Measurements from ENCODE around the gene INAFM1.

Gene INAFM1

DNA sequence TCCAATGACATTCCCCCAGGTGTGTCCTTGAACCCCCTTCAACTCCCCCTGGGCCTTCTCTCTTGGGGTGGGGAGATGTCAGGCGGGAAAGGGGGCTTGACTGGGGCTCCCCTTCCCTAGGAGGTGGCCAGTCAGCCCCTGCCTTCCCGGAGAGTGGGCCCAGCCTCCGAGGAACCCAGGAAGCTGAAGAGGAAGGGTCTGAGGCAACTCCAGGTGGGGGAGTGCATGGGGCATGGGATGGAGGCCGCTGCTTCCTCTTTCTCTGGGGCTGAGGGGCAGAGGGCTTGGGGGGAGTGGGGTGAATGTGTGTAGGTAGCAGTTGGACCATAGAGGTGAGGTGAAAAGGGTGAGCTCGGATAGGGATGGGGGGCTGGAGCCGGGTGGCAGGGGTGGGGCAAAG lies 2.7 kb upstream of the INAFM1 start:
- Histone ChIP-seq H3K79me2 (ENCODE audit: insufficient read depth, low read length) (peaks cover 6% of the 10 kb centered on the region; the same call in 1 of the 2 replicates), H3K9me3 (ENCODE audit: insufficient read depth, low read depth, low read length) (no peaks in the 10 kb centered on the region), H3K4me2 (ENCODE audit: low read depth, low read length, poor library complexity, severe bottlenecking) (peak overlapping the region; percentile 97), H3K4me1 (ENCODE audit: insufficient read depth, low read length, poor library complexity, severe bottlenecking) (peaks cover 15% of the 10 kb centered on the region), H3K27me3 (ENCODE audit: insufficient read depth, low read length, poor library complexity, severe bottlenecking) (no peaks in the 10 kb centered on the region), H3K9me2 (replicated peaks; ENCODE audit: low read depth, low read length) (no peaks in the 10 kb centered on the region), H2AFZ (ENCODE audit: low read length) (no peak overlapping the region), H3K36me3 (ENCODE audit: insufficient read depth, low read length) (peaks cover 4% of the 10 kb centered on the region; the same call in 1 of the 2 replicates), H3K9ac (ENCODE audit: low read depth, low read length, poor library complexity, severe bottlenecking) (peak overlapping the region; percentile 99), H4K20me1 (ENCODE audit: insufficient read depth, low read length, poor library complexity, severe bottlenecking) (peaks cover 13% of the 10 kb centered on the region), H3F3A (ENCODE audit: low read depth) (0 out of 2 replicates have a peak, but pooled peaks cover 4% of the 10 kb centered on the region), H3K4me3 (ENCODE audit: low read length, poor library complexity, severe bottlenecking) (peak overlapping the region; percentile 98)
- no peak for TF ChIP-seq EZH2phosphoT487 (IDR thresholded peaks at IDR 0.05; ENCODE audit: borderline replicate concordance)
- TF ChIP-seq, protein P1, sequence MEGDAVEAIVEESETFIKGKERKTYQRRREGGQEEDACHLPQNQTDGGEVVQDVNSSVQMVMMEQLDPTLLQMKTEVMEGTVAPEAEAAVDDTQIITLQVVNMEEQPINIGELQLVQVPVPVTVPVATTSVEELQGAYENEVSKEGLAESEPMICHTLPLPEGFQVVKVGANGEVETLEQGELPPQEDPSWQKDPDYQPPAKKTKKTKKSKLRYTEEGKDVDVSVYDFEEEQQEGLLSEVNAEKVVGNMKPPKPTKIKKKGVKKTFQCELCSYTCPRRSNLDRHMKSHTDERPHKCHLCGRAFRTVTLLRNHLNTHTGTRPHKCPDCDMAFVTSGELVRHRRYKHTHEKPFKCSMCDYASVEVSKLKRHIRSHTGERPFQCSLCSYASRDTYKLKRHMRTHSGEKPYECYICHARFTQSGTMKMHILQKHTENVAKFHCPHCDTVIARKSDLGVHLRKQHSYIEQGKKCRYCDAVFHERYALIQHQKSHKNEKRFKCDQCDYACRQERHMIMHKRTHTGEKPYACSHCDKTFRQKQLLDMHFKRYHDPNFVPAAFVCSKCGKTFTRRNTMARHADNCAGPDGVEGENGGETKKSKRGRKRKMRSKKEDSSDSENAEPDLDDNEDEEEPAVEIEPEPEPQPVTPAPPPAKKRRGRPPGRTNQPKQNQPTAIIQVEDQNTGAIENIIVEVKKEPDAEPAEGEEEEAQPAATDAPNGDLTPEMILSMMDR (conservative IDR thresholded peaks at IDR 0.05; ENCODE audit: low read length): no peak

GRCh38 chr19:47272448-47273312 lies 2.0 kb upstream of the INAFM1 start:
- Histone ChIP-seq H3K36me3 (ENCODE audit: insufficient read depth, low read length) (peaks cover 4% of the 10 kb centered on the region; the same call in 1 of the 2 replicates), H3K4me3 (ENCODE audit: low read length, poor library complexity, severe bottlenecking) (peak overlapping the region; percentile 98), H4K20me1 (ENCODE audit: insufficient read depth, low read length, poor library complexity, severe bottlenecking) (peaks cover 13% of the 10 kb centered on the region), H3K9ac (ENCODE audit: low read depth, low read length, poor library complexity, severe bottlenecking) (peak overlapping the region; percentile 99), H3K4me2 (ENCODE audit: low read depth, low read length, poor library complexity, severe bottlenecking) (peak overlapping the region; percentile 97), H3K4me1 (ENCODE audit: insufficient read depth, low read length, poor library complexity, severe bottlenecking) (peaks cover 15% of the 10 kb centered on the region), H3F3A (ENCODE audit: low read depth) (0 out of 2 replicates have a peak, but pooled peaks cover 4% of the 10 kb centered on the region), H3K9me3 (ENCODE audit: insufficient read depth, low read depth, low read length) (no peaks in the 10 kb centered on the region), H3K9me2 (replicated peaks; ENCODE audit: low read depth, low read length) (no peaks in the 10 kb centered on the region), H3K27me3 (ENCODE audit: insufficient read depth, low read length, poor library complexity, severe bottlenecking) (no peaks in the 10 kb centered on the region), H3K79me2 (ENCODE audit: insufficient read depth, low read length) (peaks cover 6% of the 10 kb centered on the region; the same call in 1 of the 2 replicates), H2AFZ (ENCODE audit: low read length) (peak overlapping the region; percentile 76)
- no peak for TF ChIP-seq EZH2phosphoT487 (IDR thresholded peaks at IDR 0.05; ENCODE audit: borderline replicate concordance)
- TF ChIP-seq, protein P1 (conservative IDR thresholded peaks at IDR 0.05; ENCODE audit: low read length): no peak; the same call in 1 of the 2 replicates

GRCh38 chr19:47273313-47274070 lies 1.2 kb upstream of the INAFM1 start:
- H4K20me1 ChIP-seq (ENCODE audit: insufficient read depth, low read length, poor library complexity, severe bottlenecking): peaks cover 13% of the 10 kb centered on the region
- H3K27me3 ChIP-seq (ENCODE audit: insufficient read depth, low read length, poor library complexity, severe bottlenecking): no peaks in the 10 kb centered on the region
- H3K79me2 ChIP-seq (ENCODE audit: insufficient read depth, low read length): peaks cover 6% of the 10 kb centered on the region; the same call in 1 of the 2 replicates
- 0 out of 2 replicates have a peak, but pooled peaks cover 4% of the 10 kb centered on the region for H3F3A ChIP-seq (ENCODE audit: low read depth)
- no peaks in the 10 kb centered on the region for H3K9me2 ChIP-seq (replicated peaks; ENCODE audit: low read depth, low read length)
- peaks cover 4% of the 10 kb centered on the region; the same call in 1 of the 2 replicates for H3K36me3 ChIP-seq (ENCODE audit: insufficient read depth, low read length)
- H3K4me3 ChIP-seq (ENCODE audit: low read length, poor library complexity, severe bottlenecking): peak overlapping the region; percentile 98
- H3K4me1 ChIP-seq (ENCODE audit: insufficient read depth, low read length, poor library complexity, severe bottlenecking): peaks cover 15% of the 10 kb centered on the region
- H3K9ac ChIP-seq (ENCODE audit: low read depth, low read length, poor library complexity, severe bottlenecking): peak overlapping the region; percentile 99
- H2AFZ ChIP-seq (ENCODE audit: low read length): peak overlapping the region; percentile 76
- TF ChIP-seq, protein P1 (conservative IDR thresholded peaks at IDR 0.05; ENCODE audit: low read length): no peak
- H3K9me3 ChIP-seq (ENCODE audit: insufficient read depth, low read depth, low read length): no peaks in the 10 kb centered on the region
- H3K4me2 ChIP-seq (ENCODE audit: low read depth, low read length, poor library complexity, severe bottlenecking): peak overlapping the region; percentile 97

All from Loucy (cell line).